PC-9 (cell line): ENCODE data around the gene RRP15. TPM values are rescaled to one million over a fixed set of nuclear protein-coding genes. Genes with fewer than 3 reads are reported as not detected.

ENCODE experiments used
- BruUV-seq: library from RNA; stranded (reverse); fragments of 400-500 nt; replicated peaks from 2 replicates; lab custom pipeline; 2021; lab: Mats Ljungman, UMichigan
- CTCF ChIA-PET: fragments of 300-600 bp; sonication (Branson Sonifier 250); formaldehyde crosslinking; loops from one replicate; lab custom pipeline; 2022; ENCODE audit warnings: antibody characterized with exemption; lab: Charles Lee
- POLR2A ChIA-PET: fragments of 300-600 bp; sonication (Branson Sonifier 250); formaldehyde crosslinking; loops from one replicate; lab custom pipeline; 2022; ENCODE audit warnings: antibody characterized with exemption; ENCODE audit not compliant: unreplicated experiment; lab: Charles Lee
- DNase-seq, 2 experiments: peaks; one replicate each; pipeline versions ENCODE4 v3.0.0 to v3.0.0-alpha.2; 2015 to 2022; ENCODE audit warnings: mixed read lengths in 1 of 2
- H2AFZ ChIP-seq: fragments of 200-600 bp; sonication (generic); 2 replicates; pipeline ENCODE4 v1.8.1; 2017; ENCODE audit warnings: antibody characterized with exemption
- H3F3A ChIP-seq: fragments of 200-600 bp; sonication (generic); 2 replicates; pipeline ENCODE4 v1.8.1; 2017; ENCODE audit warnings: antibody characterized with exemption, mild to moderate bottlenecking, low read depth; ENCODE audit not compliant: insufficient read depth
- H3K27ac ChIP-seq: fragments of 200-600 bp; sonication (generic); 2 replicates; pipeline ENCODE4 v1.6.1; 2016; ENCODE audit warnings: mixed run types
- H3K27me3 ChIP-seq: fragments of 200-600 bp; sonication (generic); 2 replicates; pipeline ENCODE4 v1.6.1; 2016; ENCODE audit warnings: low read depth, mixed run types; ENCODE audit not compliant: insufficient read depth
- H3K36me3 ChIP-seq: fragments of 200-600 bp; sonication (generic); 2 replicates; pipeline ENCODE4 v1.6.1; 2016; ENCODE audit warnings: low read depth, mixed run types
- H3K4me1 ChIP-seq: fragments of 200-600 bp; sonication (generic); replicated peaks from 2 replicates; pipeline ENCODE4 v1.6.1; 2016; ENCODE audit warnings: mixed run types; ENCODE audit not compliant: insufficient read depth
- H3K4me2 ChIP-seq: fragments of 200-600 bp; sonication (generic); 2 replicates; pipeline ENCODE4 v1.6.1; 2017; ENCODE audit warnings: mixed run types
- H3K4me3 ChIP-seq: fragments of 200-600 bp; sonication (generic); 2 replicates; pipeline ENCODE4 v1.6.1; 2016; ENCODE audit warnings: mixed run types
- H3K79me2 ChIP-seq: fragments of 200-600 bp; sonication (generic); 2 replicates; pipeline ENCODE4 v1.6.1; 2017; ENCODE audit warnings: low read depth, mixed run types
- H3K9me2 ChIP-seq: fragments of 200-600 bp; sonication (generic); 2 replicates; pipeline ENCODE4 v1.8.1; 2017; ENCODE audit warnings: mild to moderate bottlenecking; ENCODE audit not compliant: insufficient read depth
- H3K9me3 ChIP-seq: fragments of 200-600 bp; sonication (generic); 2 replicates; pipeline ENCODE4 v1.8.1; 2016; ENCODE audit warnings: low read depth; ENCODE audit not compliant: insufficient read depth
- H4K20me1 ChIP-seq: fragments of 200-600 bp; sonication (generic); 2 replicates; pipeline ENCODE4 v1.8.1; 2017; ENCODE audit not compliant: insufficient read depth
- CTCF ChIP-seq: fragments of 200-600 bp; sonication (generic); conservative IDR thresholded peaks from 2 replicates; pipeline ENCODE4 v1.6.1; 2017; ENCODE audit warnings: mixed run types, antibody characterized with exemption, mild to moderate bottlenecking, moderate library complexity
- EZH2 ChIP-seq: fragments of 200-600 bp; sonication (generic); IDR thresholded peaks from 2 replicates; pipeline ENCODE4 v1.8.0; 2017; ENCODE audit warnings: antibody characterized with exemption, low read depth
- intact Hi-C: fragments of 100-400 bp; cut with micrococcal nuclease; formaldehyde crosslinking; loops from one replicate; pipeline ENCODE4 v1.10.0; 2022; ENCODE audit not compliant: unreplicated experiment
- total RNA-seq: library from RNA; stranded (reverse); gene quantifications from 2 replicates; pipeline ENCODE4 v1.2.3, GENCODE V29; 2021

The RRP15 gene
- total RNA-seq, 1 experiment from 2014 or later = 24.9 TPM

GRCh38 chr1:218383051-218383450 lies 98.0 kb downstream of the RRP15 start:
- Histone ChIP-seq H4K20me1 (no peaks in the 10 kb centered on the region), H3K4me1 (peaks cover 32% of the 10 kb centered on the region), H3K4me2 (no peak overlapping the region), H3F3A (peaks cover 15% of the 10 kb centered on the region), H3K4me3 (no peak overlapping the region), H3K9me2 (no peaks in the 10 kb centered on the region), H3K36me3 (peaks cover 25% of the 10 kb centered on the region; the same call in 1 of the 2 replicates), H3K27me3 (no peaks in the 10 kb centered on the region), H2AFZ (no peak overlapping the region), H3K27ac (no peak overlapping the region), H3K9me3 (no peaks in the 10 kb centered on the region), H3K79me2 (peaks cover 90% of the 10 kb centered on the region)
- DNase-seq = no peak
- CTCF ChIA-PET = no interaction called here
- no TSS peak for BruUV-seq
- TF ChIP-seq CTCF (no peak), EZH2 (no peak)
- intact Hi-C loops = no loop called here
- POLR2A ChIA-PET = no interaction called here

GRCh38 chr1:218383681-218384080 lies 98.6 kb downstream of the RRP15 start:
- Histone ChIP-seq H3K4me3 (no peak overlapping the region), H3K9me2 (no peaks in the 10 kb centered on the region), H3K27me3 (no peaks in the 10 kb centered on the region), H3F3A (peaks cover 15% of the 10 kb centered on the region), H3K36me3 (peaks cover 25% of the 10 kb centered on the region; the same call in 1 of the 2 replicates), H3K79me2 (peaks cover 90% of the 10 kb centered on the region), H3K4me1 (peaks cover 28% of the 10 kb centered on the region), H2AFZ (no peak overlapping the region), H3K27ac (no peak overlapping the region), H3K9me3 (no peaks in the 10 kb centered on the region), H3K4me2 (no peak overlapping the region), H4K20me1 (no peaks in the 10 kb centered on the region)
- POLR2A ChIA-PET = no interaction called here
- DNase-seq = no peak
- intact Hi-C loops = no loop called here
- BruUV-seq = no TSS peak
- TF ChIP-seq CTCF (no peak), EZH2 (no peak)
- CTCF ChIA-PET = no interaction called here

GRCh38 chr1:218384581-218384993 lies 99.5 kb downstream of the RRP15 start:
- Histone ChIP-seq H4K20me1 (no peaks in the 10 kb centered on the region), H2AFZ (no peak overlapping the region), H3K9me2 (no peaks in the 10 kb centered on the region), H3K4me3 (no peak overlapping the region), H3K4me1 (peaks cover 25% of the 10 kb centered on the region), H3F3A (peaks cover 12% of the 10 kb centered on the region), H3K27ac (no peak overlapping the region), H3K27me3 (no peaks in the 10 kb centered on the region), H3K9me3 (no peaks in the 10 kb centered on the region), H3K36me3 (peaks cover 25% of the 10 kb centered on the region; the same call in 1 of the 2 replicates), H3K4me2 (no peak overlapping the region), H3K79me2 (peaks cover 89% of the 10 kb centered on the region)
- CTCF ChIA-PET = no interaction called here
- POLR2A ChIA-PET = interaction anchor here (0.6 kb wide), 1 partner anchor 145 kb away, joined by 3 read pairs; no protein-coding TSS in a partner anchor
- no peak for DNase-seq
- TF ChIP-seq EZH2 (no peak), CTCF (no peak)
- no TSS peak for BruUV-seq
- intact Hi-C loops = no loop called here

Other genes starting within 250 kb of the RRP15 start
- gene TGFB2, start 60.0 kb downstream of the RRP15 start, total RNA-seq = 65.7 and 74.3 TPM in 2 replicates